Tibial nerve (tissue), 4 donors: Measurements from ENCODE around the gene TSC22D4. TPM values are rescaled to one million over a fixed set of nuclear protein-coding genes. Genes with fewer than 3 reads are reported as not detected.
"Not testable (repeated sequence)": the region's sequence is repeated elsewhere in the genome, so short reads cannot be mapped to it uniquely, and the experiment has no call there.

Experiments used
- DNase-seq, 2 donors: peaks; one replicate each; pipeline ENCODE4 v3.0.0-alpha.2; 2019; ENCODE audit warnings: low spot score in 2 of 2
- H3K27ac ChIP-seq, 4 donors: fragments of 200-600 bp; sonication (generic) in 3 of 4; one replicate each; pipeline ENCODE4 v1.5.1; 2017 to 2019; ENCODE audit warnings: mild to moderate bottlenecking in 1 of 4
- H3K27me3 ChIP-seq, 2 donors: fragments of 200-600 bp; sonication (generic) in 1 of 2; one replicate each; pipeline versions ENCODE4 v1.5.1 to v1.6.0; 2017 to 2019
- H3K36me3 ChIP-seq, 3 donors: fragments of 200-600 bp; sonication (generic); one replicate each; pipeline ENCODE4 v1.5.1; 2018 to 2019
- H3K4me1 ChIP-seq, 4 donors: fragments of 200-600 bp; sonication (generic) in 3 of 4; one replicate each; pipeline ENCODE4 v1.5.1; 2017 to 2019
- H3K4me3 ChIP-seq, 4 donors: fragments of 200-600 bp; sonication (generic) in 3 of 4; one replicate each; pipeline ENCODE4 v1.5.1; 2017 to 2019; ENCODE audit warnings: mild to moderate bottlenecking in 1 of 4, moderate library complexity in 1 of 4
- H3K9me3 ChIP-seq, 4 donors: fragments of 200-600 bp; sonication (generic) in 3 of 4; one replicate each; pipeline ENCODE4 v1.5.1; 2017 to 2019
- EP300 ChIP-seq, 2 donors: sonication (generic); formaldehyde crosslinking; IDR thresholded peaks; one replicate each; pipeline ENCODE4 v1.6.1; 2017; ENCODE audit warnings: antibody characterized with exemption in 2 of 2, mild to moderate bottlenecking in 1 of 2
- POLR2A ChIP-seq, 2 donors: fragments of 450-650 bp; IDR thresholded peaks; one replicate each; pipeline ENCODE4 v1.6.1; 2017; ENCODE audit warnings: antibody characterized with exemption in 2 of 2, mild to moderate bottlenecking in 2 of 2, moderate library complexity in 2 of 2
- WGBS, 2 donors: methylation state at CpG; one replicate each; pipeline ENCODE4 v1.1.5; 2018; 5-methylcytosine and 5-hydroxymethylcytosine counted together
- total RNA-seq, 4 donors: library from RNA; depleted of rRNA; stranded (reverse); fragments of >200 nt; gene quantifications; one replicate each; pipeline ENCODE4 v1.1.0, GENCODE V29; 2016
- TF ChIP-seq, protein P1 (sequence below), 5 experiments: fragments of 200-600 bp in 3 of 5; fragments of 450-650 bp in 2 of 5; sonication (generic) in 3 of 5; IDR thresholded peaks; one replicate each; pipeline ENCODE4 v1.5.1; 2016 to 2019; ENCODE audit warnings: antibody characterized with exemption in 5 of 5, mild to moderate bottlenecking in 3 of 5, moderate library complexity in 2 of 5

Gene TSC22D4
- total RNA-seq, 4 donors from 2014 or later, result 154 to 224 (median 188) TPM

DNA sequence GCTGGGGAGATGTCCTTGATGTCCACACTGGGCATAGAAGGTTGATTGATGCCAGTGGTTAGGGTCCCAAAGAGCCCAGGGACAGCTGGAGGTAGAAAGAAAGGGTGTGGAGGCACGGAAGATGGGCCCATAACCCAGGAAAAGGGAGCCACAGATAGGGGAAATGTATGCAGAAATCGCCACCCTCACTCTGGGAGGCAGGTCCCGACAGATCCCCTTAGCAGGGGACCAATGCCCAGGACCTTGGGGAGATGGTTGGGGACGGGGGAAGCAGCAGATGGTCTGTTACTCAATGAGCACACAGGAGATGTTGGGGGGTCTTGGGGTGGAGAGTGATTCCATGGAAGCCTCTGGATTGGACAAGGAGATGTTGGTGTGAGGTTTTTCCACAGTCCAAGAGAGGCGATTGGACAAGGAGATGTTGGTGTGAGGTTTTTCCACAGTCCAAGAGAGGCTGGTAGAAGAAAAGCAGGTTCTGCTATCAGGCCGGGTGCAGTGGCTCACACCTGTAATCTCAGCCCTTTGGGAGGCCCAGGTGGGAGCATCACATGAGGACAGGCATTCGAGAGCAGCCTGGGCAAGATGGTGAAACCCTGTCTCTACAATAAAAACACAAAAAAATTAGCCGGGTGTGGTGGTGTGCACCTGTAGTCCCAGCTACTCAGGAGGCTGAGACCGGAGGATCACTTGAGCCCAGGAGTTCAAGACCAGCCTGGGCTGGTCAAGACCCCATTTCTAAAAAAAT is 35.7 kb downstream of the TSC22D4 start:
- WGBS, 2 donors, result 85 to 93% methylated on average over 9 of the region's 9 CpGs

DNA sequence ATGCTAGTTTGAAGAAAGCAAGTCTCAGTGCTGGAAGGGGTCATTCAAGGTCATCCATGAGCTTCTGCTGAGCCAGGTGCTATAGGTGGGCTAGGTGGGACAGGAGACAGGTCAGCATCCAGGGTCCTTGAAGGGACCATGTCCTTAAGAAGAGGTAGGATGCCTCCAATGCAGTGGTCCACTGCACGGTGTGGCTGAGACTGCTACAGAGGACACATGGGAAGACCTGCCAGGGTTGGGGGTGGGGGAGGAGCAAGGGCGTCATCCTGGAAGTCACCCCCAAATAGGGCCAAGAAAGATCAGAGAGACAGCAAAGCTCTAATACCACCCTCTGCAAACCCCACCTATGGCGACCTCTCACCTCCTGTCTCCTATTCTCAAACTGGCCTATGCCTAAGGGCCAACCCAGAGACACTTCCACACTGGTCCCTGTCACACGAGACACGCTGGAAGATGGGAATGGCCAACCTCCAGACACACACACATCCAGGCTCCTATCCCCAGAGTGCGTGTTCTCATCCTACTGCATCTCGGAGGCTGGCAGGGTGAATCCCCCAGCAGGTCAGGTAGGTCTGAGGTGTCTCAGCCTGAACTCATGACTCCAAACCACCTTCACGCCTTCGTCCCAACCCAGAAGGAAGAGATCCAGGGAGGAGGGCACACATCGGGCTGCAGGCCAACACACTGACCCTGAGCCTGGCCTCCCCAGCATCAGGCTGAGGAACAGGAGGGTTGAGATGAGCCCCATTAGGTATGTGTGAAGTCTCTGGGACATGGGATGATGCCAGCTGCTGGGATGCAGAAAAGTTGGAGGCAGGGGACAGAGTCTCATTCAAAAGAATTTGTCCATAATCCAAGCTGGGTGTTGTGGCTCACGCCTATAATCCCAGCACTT is 37.1 kb downstream of the TSC22D4 start:
- WGBS, 2 donors, result 88 to 91% methylated on average over 11 of the region's 11 CpGs

More for the DNA sequence above, 35.7 kb downstream of the TSC22D4 start:
- no peaks in the 10 kb centered on the region for H3K27me3 ChIP-seq
- DNase-seq, result no peak
- H3K36me3 ChIP-seq, result no peaks in the 10 kb centered on the region
- H3K9me3 ChIP-seq, result no peaks in the 10 kb centered on the region
- TF ChIP-seq, protein P1, sequence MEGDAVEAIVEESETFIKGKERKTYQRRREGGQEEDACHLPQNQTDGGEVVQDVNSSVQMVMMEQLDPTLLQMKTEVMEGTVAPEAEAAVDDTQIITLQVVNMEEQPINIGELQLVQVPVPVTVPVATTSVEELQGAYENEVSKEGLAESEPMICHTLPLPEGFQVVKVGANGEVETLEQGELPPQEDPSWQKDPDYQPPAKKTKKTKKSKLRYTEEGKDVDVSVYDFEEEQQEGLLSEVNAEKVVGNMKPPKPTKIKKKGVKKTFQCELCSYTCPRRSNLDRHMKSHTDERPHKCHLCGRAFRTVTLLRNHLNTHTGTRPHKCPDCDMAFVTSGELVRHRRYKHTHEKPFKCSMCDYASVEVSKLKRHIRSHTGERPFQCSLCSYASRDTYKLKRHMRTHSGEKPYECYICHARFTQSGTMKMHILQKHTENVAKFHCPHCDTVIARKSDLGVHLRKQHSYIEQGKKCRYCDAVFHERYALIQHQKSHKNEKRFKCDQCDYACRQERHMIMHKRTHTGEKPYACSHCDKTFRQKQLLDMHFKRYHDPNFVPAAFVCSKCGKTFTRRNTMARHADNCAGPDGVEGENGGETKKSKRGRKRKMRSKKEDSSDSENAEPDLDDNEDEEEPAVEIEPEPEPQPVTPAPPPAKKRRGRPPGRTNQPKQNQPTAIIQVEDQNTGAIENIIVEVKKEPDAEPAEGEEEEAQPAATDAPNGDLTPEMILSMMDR (IDR thresholded peaks at IDR 0.05), result no peak
- no peak for TF ChIP-seq EP300 (IDR thresholded peaks at IDR 0.05)
- TF ChIP-seq POLR2A (IDR thresholded peaks at IDR 0.05), result no peak
- no peak overlapping the region for H3K4me3 ChIP-seq
- peak overlapping the region in 2 of 4 donors; percentile 12 to 85 for H3K27ac ChIP-seq
- H3K4me1 ChIP-seq, result peaks cover 0 to 23% (median 11%) of the 10 kb centered on the region in 4 donors

DNA sequence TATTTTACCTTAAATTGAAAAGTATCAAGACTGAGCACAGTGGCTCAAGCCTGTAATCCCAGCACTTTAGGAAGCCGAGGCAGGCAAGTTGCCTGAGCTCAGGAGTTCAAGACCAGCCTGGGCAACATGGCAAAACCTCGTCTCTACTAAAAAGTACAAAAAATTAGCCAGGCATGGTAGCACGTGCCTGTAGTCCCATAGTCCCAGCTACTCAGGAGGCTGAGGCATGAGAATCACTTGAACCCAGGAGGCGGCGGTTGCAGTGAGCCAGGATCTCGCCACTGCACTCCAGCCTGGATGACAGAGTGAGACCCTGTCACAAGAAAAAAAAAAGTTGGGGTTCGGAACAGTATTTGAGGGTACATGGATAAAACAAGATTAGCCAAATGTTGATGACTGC is 39.8 kb downstream of the TSC22D4 start:
- WGBS, 2 donors, result 89 to 90% methylated on average over 7 of the region's 7 CpGs
- H3K36me3 ChIP-seq, H3K27ac ChIP-seq, DNase-seq, H3K9me3 ChIP-seq, H3K27me3 ChIP-seq, H3K4me3 ChIP-seq: not testable (repeated sequence)
- peaks cover 0 to 24% (median 14%) of the 10 kb centered on the region in 4 donors for H3K4me1 ChIP-seq

More for the DNA sequence above, 37.1 kb downstream of the TSC22D4 start:
- no peaks in the 10 kb centered on the region for H3K36me3 ChIP-seq
- no peak overlapping the region for H3K27ac ChIP-seq
- no peaks in the 10 kb centered on the region for H3K9me3 ChIP-seq
- H3K4me1 ChIP-seq, result peaks cover 0 to 23% (median 11%) of the 10 kb centered on the region in 4 donors
- no peak overlapping the region for H3K4me3 ChIP-seq
- no peak for DNase-seq
- TF ChIP-seq EP300 (IDR thresholded peaks at IDR 0.05) (no peak), POLR2A (IDR thresholded peaks at IDR 0.05) (no peak)
- TF ChIP-seq, protein P1 (IDR thresholded peaks at IDR 0.05), result no peak
- no peaks in the 10 kb centered on the region for H3K27me3 ChIP-seq

DNA sequence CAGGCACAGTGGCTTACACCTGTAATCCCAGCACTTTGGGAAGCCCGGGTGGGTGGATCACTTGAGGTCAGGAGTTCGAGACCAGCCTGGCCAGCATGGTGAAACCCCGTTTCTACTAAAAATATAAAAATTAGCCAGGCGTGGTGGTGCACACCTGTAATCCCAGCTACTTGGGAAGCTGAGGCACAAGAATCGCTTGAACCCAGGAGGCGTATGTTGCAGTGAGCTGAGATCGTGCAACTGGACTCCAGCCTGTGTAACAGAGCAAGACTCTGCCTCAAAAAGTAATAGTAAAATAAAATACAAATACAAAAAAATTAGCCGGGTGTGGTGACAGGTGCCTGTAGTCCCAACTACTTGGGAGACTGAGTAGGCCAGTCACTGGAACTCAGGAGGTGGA is 40.3 kb downstream of the TSC22D4 start:
- 92% methylated on average over 8 of the region's 8 CpGs for WGBS, 2 donors
- H3K4me3 ChIP-seq, H3K27ac ChIP-seq, DNase-seq, H3K27me3 ChIP-seq, H3K9me3 ChIP-seq: not testable (repeated sequence)
- Histone ChIP-seq H3K4me1 (peaks cover 0 to 22% (median 11%) of the 10 kb centered on the region in 4 donors), H3K36me3 (peaks cover 0 to 12% (median 7%) of the 10 kb centered on the region in 3 donors)

DNA sequence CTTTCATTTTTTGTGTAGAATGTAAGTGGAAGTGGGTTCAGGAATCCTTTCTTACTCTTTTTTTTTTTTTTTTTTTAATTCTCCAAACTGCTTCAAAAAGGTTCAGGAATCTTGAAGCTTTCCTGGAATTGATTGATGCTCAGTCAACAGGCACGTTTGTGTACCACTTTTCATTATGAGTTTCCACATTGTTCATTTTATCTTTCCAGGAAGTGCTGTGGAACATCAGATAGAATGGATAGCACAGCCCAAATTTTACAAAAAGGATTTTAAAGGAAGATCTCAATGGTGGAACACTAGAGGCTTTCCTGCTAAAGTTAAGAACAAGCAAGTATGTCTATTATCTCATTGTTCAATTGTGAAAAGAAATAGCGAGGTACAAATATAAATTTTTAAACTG is 40.8 kb downstream of the TSC22D4 start:
- H3K4me1 ChIP-seq, result peaks cover 0 to 22% (median 11%) of the 10 kb centered on the region in 4 donors
- 49 to 55% methylated on average over 2 of the region's 2 CpGs for WGBS, 2 donors
- H3K27ac ChIP-seq, result peak overlapping the region in 1 of 4 donors; percentile 22

More for the DNA sequence above, 40.8 kb downstream of the TSC22D4 start:
- Histone ChIP-seq H3K9me3 (no peaks in the 10 kb centered on the region), H3K4me3 (no peak overlapping the region), H3K36me3 (peaks cover 0 to 17% (median 7%) of the 10 kb centered on the region in 3 donors), H3K27me3 (no peaks in the 10 kb centered on the region)
- TF ChIP-seq EP300 (IDR thresholded peaks at IDR 0.05) (no peak), POLR2A (IDR thresholded peaks at IDR 0.05) (no peak)
- TF ChIP-seq, protein P1 (IDR thresholded peaks at IDR 0.05), result no peak
- no peak for DNase-seq
